K562 (cell line): ENCODE data around the gene DOCK4. TPM values are rescaled to one million over a fixed set of nuclear protein-coding genes. Genes with fewer than 3 reads are reported as not detected.

Experiments
- ATAC-seq: fragments of 200-7000 bp; cut with Tn5 transposase; 3 replicates; pipeline ENCODE4 v1.9.1; 2020; ENCODE audit warnings: moderate library complexity
- BruUV-seq: library from RNA; stranded (reverse); fragments of 400-500 nt; replicated peaks from 2 replicates; lab custom pipeline; 2021; lab: Mats Ljungman, UMichigan
- CTCF ChIA-PET: fragments of 300-600 bp; formaldehyde crosslinking; extraction: SDS; loops from one replicate; lab custom pipeline; 2021; ENCODE audit warnings: low intra/inter-chr PET ratio; lab: Yijun Ruan, JAX
- POLR2A ChIA-PET: fragments of 300-600, 350-650 bp; sonication (Branson Sonifier 250); formaldehyde crosslinking; extraction: SDS; loops from one replicate; lab custom pipeline; 2021; ENCODE audit warnings: antibody characterized with exemption, inconsistent platforms; lab: Yijun Ruan, JAX
- DNase-seq, 4 experiments: peaks; one replicate each; pipeline versions ENCODE4 v3.0.0 to v3.0.0-alpha.2; 2011 to 2018; ENCODE audit warnings: low spot score in 3 of 4, mixed read lengths in 3 of 4; ENCODE audit errors: extremely low read depth in 1 of 4
- FAIRE-seq: peaks from 2 replicates; lab custom pipeline; 2011; peaks lifted over from hg19 to GRCh38; lab: Jason Lieb, UNC
- H2AFZ ChIP-seq: 2 replicates; pipeline ENCODE4 v1.6.0; 2011; ENCODE audit warnings: low read depth, low read length, control low read depth, inconsistent platforms
- H3K27ac ChIP-seq: fragments of 200-600 bp; 3 replicates; pipeline ENCODE4 v1.8.0; 2011; ENCODE audit warnings: low read depth, mild to moderate bottlenecking, control low read depth, inconsistent platforms, low read length, moderate library complexity, mixed read lengths; ENCODE audit errors: extremely low read depth
- H3K27me3 ChIP-seq, 2 experiments: fragments of 300-600 bp in 1 of 2; 2 replicates in 1 of 2; 3 replicates in 1 of 2; pipeline versions ENCODE4 v1.6.0 to v1.8.0; 2011; ENCODE audit warnings: inconsistent platforms in 2 of 2, low read length in 2 of 2, mild to moderate bottlenecking in 1 of 2, mixed read lengths in 1 of 2, moderate library complexity in 1 of 2; ENCODE audit not compliant: control insufficient read depth in 2 of 2, insufficient read depth in 2 of 2
- H3K36me3 ChIP-seq: fragments of 300-600 bp; 3 replicates; pipeline ENCODE4 v1.8.0; 2011; ENCODE audit warnings: mild to moderate bottlenecking, low read length, inconsistent platforms; ENCODE audit not compliant: control insufficient read depth, insufficient read depth
- H3K4me1 ChIP-seq, 2 experiments: fragments of 200-600 bp in 1 of 2; replicated peaks in 1 of 2; 2 replicates in 1 of 2; 3 replicates in 1 of 2; pipeline versions ENCODE4 v1.5.1 to v1.8.0; 2011; ENCODE audit warnings: inconsistent platforms in 2 of 2, low read length in 2 of 2, mild to moderate bottlenecking in 1 of 2, mixed read lengths in 1 of 2, moderate library complexity in 1 of 2; ENCODE audit not compliant: control insufficient read depth in 2 of 2, insufficient read depth in 2 of 2
- H3K4me2 ChIP-seq: 2 replicates; pipeline ENCODE4 v1.6.1; 2011; ENCODE audit warnings: low read length, control low read depth, inconsistent platforms, mixed read lengths; ENCODE audit not compliant: insufficient read depth
- H3K4me3 ChIP-seq: fragments of 200-600 bp; sonication (generic), shearing (Covaris generic); 2 replicates; pipeline ENCODE4 v1.5.1; 2016; ENCODE audit warnings: control low read depth, inconsistent platforms
- H3K79me2 ChIP-seq: fragments of 200-600 bp; 3 replicates; pipeline ENCODE4 v1.8.0; 2011; ENCODE audit warnings: low read length, inconsistent platforms; ENCODE audit not compliant: control insufficient read depth, insufficient read depth
- H3K9ac ChIP-seq, 2 experiments: 2 replicates each; pipeline versions ENCODE4 v1.6.0 to v1.6.1; 2011; ENCODE audit warnings: low read depth in 2 of 2, low read length in 2 of 2, control low read depth in 1 of 2, inconsistent platforms in 1 of 2, mild to moderate bottlenecking in 1 of 2, mixed read lengths in 1 of 2; ENCODE audit not compliant: insufficient read depth in 1 of 2
- H3K9me1 ChIP-seq: one replicate; pipeline ENCODE4 v1.6.0; 2011; ENCODE audit warnings: inconsistent platforms, mild to moderate bottlenecking, low read length, moderate library complexity; ENCODE audit not compliant: control insufficient read depth, insufficient read depth
- H3K9me3 ChIP-seq: replicated peaks from 2 replicates; pipeline ENCODE4 v1.5.1; 2011; ENCODE audit warnings: low read depth, low read length, inconsistent platforms; ENCODE audit not compliant: control insufficient read depth, insufficient read depth
- H4K20me1 ChIP-seq: replicated peaks from 2 replicates; pipeline ENCODE4 v1.6.1; 2011; ENCODE audit warnings: low read length, inconsistent platforms, mixed read lengths; ENCODE audit not compliant: control insufficient read depth, insufficient read depth
- ADNP ChIP-seq: fragments of 200-800 bp; sonication (Bioruptor generic); IDR thresholded peaks from 2 replicates; pipeline ENCODE4 v1.6.1; 2016; ENCODE audit warnings: missing genetic modification characterization, missing compliant biosample characterization
- DIDO1 ChIP-seq: fragments of 450-650 bp; IDR thresholded peaks from 2 replicates; pipeline ENCODE4 v1.6.1; 2016; ENCODE audit warnings: low read depth, missing biosample characterization, missing genetic modification characterization
- E2F3 ChIP-seq: fragments of 250-450 bp; sonication (Bioruptor Pico); IDR thresholded peaks from 2 replicates; pipeline ENCODE4 v1.4.0; 2020; ENCODE audit warnings: mild to moderate bottlenecking
- EHMT2 ChIP-seq: fragments of 450-650 bp; IDR thresholded peaks from 2 replicates; pipeline ENCODE4 v1.6.1; 2018; ENCODE audit warnings: antibody characterized with exemption
- ETS2 ChIP-seq: IDR thresholded peaks from 2 replicates; pipeline ENCODE4 v1.6.1; 2016; ENCODE audit warnings: borderline replicate concordance, missing genetic modification characterization, mild to moderate bottlenecking, moderate library complexity, missing compliant biosample characterization; ENCODE audit not compliant: poor library complexity, severe bottlenecking
- FUS ChIP-seq: fragments of 200-400 bp; formaldehyde crosslinking; optimal IDR thresholded peaks from 2 replicates; pipeline ENCODE3; 2017; ENCODE audit warnings: low read depth, low read length
- HEY1 ChIP-seq: fragments of 250-450 bp; sonication (Bioruptor Pico); IDR thresholded peaks from 2 replicates; pipeline ENCODE4 v1.5.0; 2020; ENCODE audit warnings: mild to moderate bottlenecking, moderate library complexity, borderline replicate concordance
- HOMEZ ChIP-seq: fragments of 250-450 bp; sonication (Bioruptor Pico); IDR thresholded peaks from 2 replicates; pipeline ENCODE4 v1.4.0; 2020; ENCODE audit warnings: mild to moderate bottlenecking, moderate library complexity
- JUND ChIP-seq, 2 experiments: IDR thresholded peaks; 2 replicates in 1 of 2; 3 replicates in 1 of 2; pipeline ENCODE4 v1.6.1; 2011; ENCODE audit warnings: borderline replicate concordance in 2 of 2, low read depth in 2 of 2, low read length in 2 of 2, improper control_type of control experiment in 1 of 2, missing biosample characterization in 1 of 2, missing genetic modification characterization in 1 of 2, missing genetic modification reagents in 1 of 2
- KAT8 ChIP-seq: fragments of 450-650 bp; IDR thresholded peaks from 2 replicates; pipeline ENCODE4 v1.6.1; 2016; ENCODE audit warnings: low read depth, mild to moderate bottlenecking
- KLF6 ChIP-seq: fragments of 250-450 bp; sonication (Bioruptor Pico); IDR thresholded peaks from 2 replicates; pipeline ENCODE4 v1.4.0; 2020; ENCODE audit warnings: mild to moderate bottlenecking, moderate library complexity, borderline replicate concordance
- NBN ChIP-seq: fragments of 450-650 bp; IDR thresholded peaks from 2 replicates; pipeline ENCODE4 v1.6.1; 2016; ENCODE audit warnings: low read depth, mild to moderate bottlenecking
- SMARCA5 ChIP-seq: fragments of 450-650 bp; IDR thresholded peaks from 2 replicates; pipeline ENCODE4 v1.6.1; 2016
- ZBTB33 ChIP-seq: sonication (generic); formaldehyde crosslinking; IDR thresholded peaks from 2 replicates; pipeline ENCODE4 v1.8.1; 2023; ENCODE audit warnings: mild to moderate bottlenecking, missing genetic modification reagents
- ZNF41 ChIP-seq: fragments of 250-450 bp; sonication (Bioruptor Pico); conservative IDR thresholded peaks from 2 replicates; pipeline ENCODE4 v1.4.0; 2020; ENCODE audit warnings: mild to moderate bottlenecking
- WGBS: fragments of 100-300 bp; shearing (Covaris generic); methylation state at CpG from one replicate; pipeline ENCODE4 v1.1.6; 2016; ENCODE audit warnings: low coverage, mixed read lengths; ENCODE audit not compliant: insufficient coverage; ENCODE audit errors: missing lambda C conversion rate; 5-methylcytosine and 5-hydroxymethylcytosine counted together
- in situ Hi-C: fragments of 300-500 bp; cut with MboI; formaldehyde crosslinking; loops from 4 replicates; pipeline ENCODE4 v1.15.0; 2018; ENCODE audit warnings: inconsistent platforms, mixed read lengths
- intact Hi-C: fragments of 100-400 bp; cut with micrococcal nuclease; formaldehyde crosslinking; loops from 2 replicates; pipeline ENCODE4 v1.14.2; 2022
- polyA plus RNA-seq, 8 experiments: library from polyadenylated mRNA; depleted of rRNA in 4 of 8; stranded (reverse) in 5 of 8; unstranded in 3 of 8; fragments of >200 nt; fragmentation: Nextera tagmentation in 2 of 8; fragmentation: Illumina TruSeq in 1 of 8; extraction: Ambion mirVana in 2 of 8; extraction: Trizol in 1 of 8; gene quantifications; 2 replicates each; pipeline versions ENCODE4 v1.2.1 to v1.2.3, GENCODE V29; 2011 to 2014; ENCODE audit warnings: inconsistent platforms in 1 of 8, missing spikeins in 1 of 8
- total RNA-seq, 7 experiments: library from RNA; depleted of rRNA in 6 of 7; stranded (reverse); fragments of >200 nt in 6 of 7; fragmentation: Illumina TruSeq in 2 of 7; extraction: Trizol in 2 of 7; gene quantifications; 2 replicates each; pipeline versions ENCODE4 v1.2.1 to v1.2.3, GENCODE V29; 2011 to 2021; ENCODE audit warnings: low replicate concordance in 1 of 7
- TF ChIP-seq, protein P1 (sequence below), 2 experiments: IDR thresholded peaks in 1 of 2; conservative IDR thresholded peaks in 1 of 2; 2 replicates each; pipeline ENCODE4 v1.6.1; 2016; ENCODE audit warnings: low read depth in 2 of 2, mild to moderate bottlenecking in 1 of 2, missing compliant biosample characterization in 1 of 2, missing genetic modification characterization in 1 of 2, moderate library complexity in 1 of 2

The DOCK4 gene
- total and polyA plus RNA-seq, 9 of the 15 experiments (the other 6 are each of a cell fraction or from before 2014, with no cell fraction given): 0.42 to 5.7 (median 2.3) TPM

DNA sequence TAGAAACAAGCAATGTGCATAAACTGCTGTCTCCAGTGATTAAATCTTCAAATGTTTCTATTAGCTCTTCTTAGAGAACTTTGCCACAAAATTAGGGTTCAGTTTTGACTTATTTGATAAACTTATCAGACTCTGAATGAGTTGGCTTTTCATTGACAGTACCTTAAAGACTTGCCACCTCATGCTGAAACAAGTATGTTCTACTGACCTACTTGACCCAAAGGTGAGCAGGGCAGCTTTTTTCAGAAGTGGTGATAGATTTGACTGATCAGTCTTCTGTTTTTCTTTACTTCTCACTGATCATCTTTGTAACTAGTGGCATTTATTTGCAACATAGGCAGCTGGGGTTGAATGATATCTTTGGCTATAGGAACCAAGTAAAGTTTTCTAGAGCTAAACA is 8.1 kb upstream of the DOCK4 start (continued):
- no peak for TF ChIP-seq EHMT2
- TF ChIP-seq ZBTB33 (CRISPR knock-in tag): no peak
- no peak for TF ChIP-seq ADNP

GRCh38 chr7:112213735-112214134 is 7.5 kb upstream of the DOCK4 start:
- POLR2A ChIA-PET: no interaction called here
- Histone ChIP-seq H3K9me1 (no peaks in the 10 kb centered on the region), H3K27ac (no peak overlapping the region), H3K27me3 (no peaks in the 10 kb centered on the region), H3K9me3 (no peaks in the 10 kb centered on the region), H4K20me1 (no peaks in the 10 kb centered on the region), H2AFZ (no peak overlapping the region), H3K4me2 (no peak overlapping the region), H3K4me1 (no peaks in the 10 kb centered on the region), H3K36me3 (no peaks in the 10 kb centered on the region), H3K4me3 (no peak overlapping the region), H3K79me2 (peaks cover 6% of the 10 kb centered on the region; the same call in 1 of the 3 replicates), H3K9ac (no peak overlapping the region)
- intact Hi-C loops: no loop called here
- BruUV-seq: no TSS peak
- in situ Hi-C loops: no loop called here
- FAIRE-seq (no peak), DNase-seq (no peak), ATAC-seq (no peak)
- CTCF ChIA-PET: no interaction called here
- 67% methylated on average over 1 of the region's 1 CpG for WGBS
- no peak for TF ChIP-seq JUND (IDR thresholded peaks at IDR 0.05; ENCODE audit: borderline replicate concordance, low read depth, low read length)
- no peak for TF ChIP-seq JUND (tag; IDR thresholded peaks at IDR 0.05; ENCODE audit: borderline replicate concordance, low read depth, low read length)
- TF ChIP-seq E2F3: no peak
- no peak for TF ChIP-seq DIDO1 (tag)
- TF ChIP-seq KAT8: no peak
- no peak for TF ChIP-seq KLF6 (CRISPR knock-in tag)
- TF ChIP-seq HOMEZ: no peak
- TF ChIP-seq, protein P1, sequence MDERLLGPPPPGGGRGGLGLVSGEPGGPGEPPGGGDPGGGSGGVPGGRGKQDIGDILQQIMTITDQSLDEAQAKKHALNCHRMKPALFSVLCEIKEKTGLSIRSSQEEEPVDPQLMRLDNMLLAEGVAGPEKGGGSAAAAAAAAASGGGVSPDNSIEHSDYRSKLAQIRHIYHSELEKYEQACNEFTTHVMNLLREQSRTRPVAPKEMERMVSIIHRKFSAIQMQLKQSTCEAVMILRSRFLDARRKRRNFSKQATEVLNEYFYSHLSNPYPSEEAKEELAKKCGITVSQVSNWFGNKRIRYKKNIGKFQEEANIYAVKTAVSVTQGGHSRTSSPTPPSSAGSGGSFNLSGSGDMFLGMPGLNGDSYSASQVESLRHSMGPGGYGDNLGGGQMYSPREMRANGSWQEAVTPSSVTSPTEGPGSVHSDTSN (CRISPR knock-in tag; IDR thresholded peaks at IDR 0.05; ENCODE audit: low read depth): no peak
- TF ChIP-seq, protein P1 (tag; conservative IDR thresholded peaks at IDR 0.05; ENCODE audit: low read depth): no peak
- TF ChIP-seq NBN: no peak
- TF ChIP-seq ETS2 (tag): no peak
- no peak for TF ChIP-seq SMARCA5
- no peak for TF ChIP-seq HEY1 (CRISPR knock-in tag)
- TF ChIP-seq FUS: no peak
- no peak for TF ChIP-seq ZNF41 (CRISPR knock-in tag)
